Trophoblast cell (in vitro differentiated cells and primary cell): ENCODE data around the gene PRDM9.
"Not testable (repeated sequence)": the region's sequence is repeated elsewhere in the genome, so short reads cannot be mapped to it uniquely, and the experiment has no call there.

Experiments used
- DNase-seq, 2 donors: peaks; one replicate each; pipeline ENCODE4 v3.0.0-alpha.2; 2016
- H2AFZ ChIP-seq: 2 replicates; pipeline ENCODE4 v1.6.1; 2013; ENCODE audit warnings: low read length, moderate library complexity, mild to moderate bottlenecking; ENCODE audit not compliant: insufficient read depth, poor library complexity
- H2AK5ac ChIP-seq: 2 replicates; pipeline ENCODE4 v1.6.1; 2013; ENCODE audit warnings: mild to moderate bottlenecking, low read length
- H2BK120ac ChIP-seq: 2 replicates; pipeline ENCODE4 v1.6.1; 2013; ENCODE audit warnings: low read length, mild to moderate bottlenecking, moderate library complexity; ENCODE audit not compliant: insufficient read depth, poor library complexity
- H2BK12ac ChIP-seq: 2 replicates; pipeline ENCODE4 v1.6.1; 2013; ENCODE audit warnings: mild to moderate bottlenecking, low read length, moderate library complexity
- H2BK5ac ChIP-seq: 2 replicates; pipeline ENCODE4 v1.6.1; 2013; ENCODE audit warnings: low read length, low read depth, moderate library complexity, mild to moderate bottlenecking; ENCODE audit not compliant: poor library complexity
- H3K14ac ChIP-seq: 2 replicates; pipeline ENCODE4 v1.6.1; 2013; ENCODE audit warnings: mild to moderate bottlenecking, low read length
- H3K18ac ChIP-seq: 2 replicates; pipeline ENCODE4 v1.6.1; 2013; ENCODE audit warnings: mild to moderate bottlenecking, low read length
- H3K23ac ChIP-seq: 2 replicates; pipeline ENCODE4 v1.6.1; 2013; ENCODE audit warnings: low read length
- H3K27ac ChIP-seq: 2 replicates; pipeline ENCODE4 v1.5.1; 2013; ENCODE audit warnings: low read depth, mild to moderate bottlenecking, inconsistent platforms, low read length, moderate library complexity
- H3K27me3 ChIP-seq: 2 replicates; pipeline ENCODE4 v1.6.1; 2013; ENCODE audit warnings: inconsistent platforms, mild to moderate bottlenecking, low read length, moderate library complexity; ENCODE audit not compliant: insufficient read depth
- H3K36me3 ChIP-seq, 2 experiments: 1 replicate in 1 of 2; 2 replicates in 1 of 2; pipeline ENCODE4 v1.6.1; 2013; ENCODE audit warnings: low read length in 2 of 2, mild to moderate bottlenecking in 2 of 2, moderate library complexity in 1 of 2; ENCODE audit not compliant: insufficient read depth in 2 of 2, control insufficient read depth in 1 of 2
- H3K4ac ChIP-seq: 2 replicates; pipeline ENCODE4 v1.6.1; 2013; ENCODE audit warnings: low read depth, mild to moderate bottlenecking, low read length, moderate library complexity
- H3K4me1 ChIP-seq, 2 experiments: 1 replicate in 1 of 2; 2 replicates in 1 of 2; pipeline ENCODE4 v1.6.1; 2013; ENCODE audit warnings: low read length in 2 of 2, mild to moderate bottlenecking in 2 of 2, moderate library complexity in 1 of 2; ENCODE audit not compliant: insufficient read depth in 2 of 2, control insufficient read depth in 1 of 2
- H3K4me2 ChIP-seq: 2 replicates; pipeline ENCODE4 v1.6.1; 2013; ENCODE audit warnings: inconsistent platforms, mild to moderate bottlenecking, low read length, moderate library complexity
- H3K4me3 ChIP-seq: 2 replicates; pipeline ENCODE4 v1.5.1; 2013; ENCODE audit warnings: mild to moderate bottlenecking, low read depth, low read length, inconsistent platforms
- H3K79me1 ChIP-seq: one replicate; pipeline ENCODE4 v1.6.1; 2013; ENCODE audit warnings: low read length
- H3K79me2 ChIP-seq: 2 replicates; pipeline ENCODE4 v1.6.1; 2013; ENCODE audit warnings: low read length, mild to moderate bottlenecking; ENCODE audit not compliant: control insufficient read depth, insufficient read depth, poor library complexity
- H3K9ac ChIP-seq: 2 replicates; pipeline ENCODE4 v1.6.1; 2013; ENCODE audit warnings: mild to moderate bottlenecking, low read length
- H3K9me3 ChIP-seq: 2 replicates; pipeline ENCODE4 v1.6.1; 2013; ENCODE audit warnings: low read depth, mild to moderate bottlenecking, control low read depth, inconsistent platforms, low read length; ENCODE audit not compliant: insufficient read depth
- H4K12ac ChIP-seq: 2 replicates; pipeline ENCODE4 v1.6.1; 2013; ENCODE audit warnings: low read depth, mild to moderate bottlenecking, low read length, moderate library complexity
- H4K8ac ChIP-seq: 2 replicates; pipeline ENCODE4 v1.6.1; 2013; ENCODE audit warnings: low read depth, mild to moderate bottlenecking, low read length, moderate library complexity
- H4K91ac ChIP-seq: one replicate; pipeline ENCODE4 v1.6.1; 2013; ENCODE audit warnings: low read depth, mild to moderate bottlenecking, low read length, moderate library complexity
- WGBS: extraction: QIAGEN DNeasy Blood & Tissue Kit; methylation state at CpG from one replicate; pipeline ENCODE4 v1.1.7; 2013; ENCODE audit warnings: missing lambda C conversion rate; ENCODE audit not compliant: insufficient read length, insufficient coverage; ENCODE audit errors: extremely low coverage; 5-methylcytosine and 5-hydroxymethylcytosine counted together

Gene PRDM9

GRCh38 chr5:23523998-23524397 is 16.6 kb downstream of the PRDM9 start:
- no peak overlapping the region for H2AK5ac ChIP-seq
- no peak overlapping the region for H3K18ac ChIP-seq
- no peaks in the 10 kb centered on the region for H3K9me3 ChIP-seq
- H3K4me1 ChIP-seq, result no peaks in the 10 kb centered on the region
- no peak overlapping the region for H3K27ac ChIP-seq
- no peak overlapping the region for H3K14ac ChIP-seq
- no peaks in the 10 kb centered on the region for H3K27me3 ChIP-seq
- H3K79me2 ChIP-seq, result no peaks in the 10 kb centered on the region
- no peaks in the 10 kb centered on the region for H3K79me1 ChIP-seq
- H4K12ac ChIP-seq, result no peak overlapping the region
- H3K36me3 ChIP-seq, result no peaks in the 10 kb centered on the region
- no peak overlapping the region for H3K4ac ChIP-seq
- H2BK12ac ChIP-seq, result no peak overlapping the region
- no peak overlapping the region for H3K23ac ChIP-seq
- H4K91ac ChIP-seq, result no peak overlapping the region
- peak; percentile 46 to 81 for DNase-seq
- no peak overlapping the region for H4K8ac ChIP-seq
- no peak overlapping the region for H2BK5ac ChIP-seq
- H3K4me3 ChIP-seq, result no peak overlapping the region
- no CpG with 5 or more reads among the region's 2 CpGs for WGBS
- no peak overlapping the region for H2BK120ac ChIP-seq
- no peak overlapping the region for H3K4me2 ChIP-seq
- H3K9ac ChIP-seq, result no peak overlapping the region
- H2AFZ ChIP-seq, result no peak overlapping the region

GRCh38 chr5:23525751-23526150 is 18.3 kb downstream of the PRDM9 start:
- no peaks in the 10 kb centered on the region for H3K36me3 ChIP-seq
- no peaks in the 10 kb centered on the region for H3K27me3 ChIP-seq
- H4K91ac ChIP-seq, result no peak overlapping the region
- H3K27ac ChIP-seq, result no peak overlapping the region
- no peak overlapping the region for H2AFZ ChIP-seq
- H3K79me1 ChIP-seq, result no peaks in the 10 kb centered on the region
- H3K18ac ChIP-seq, result no peak overlapping the region
- H3K4me1 ChIP-seq, result no peaks in the 10 kb centered on the region
- no peak overlapping the region for H3K14ac ChIP-seq
- peak; percentile 60 to 92 for DNase-seq
- H2BK5ac ChIP-seq, result no peak overlapping the region
- H3K23ac ChIP-seq, result no peak overlapping the region
- H3K9me3 ChIP-seq, result no peaks in the 10 kb centered on the region
- H4K12ac ChIP-seq, result no peak overlapping the region
- H2AK5ac ChIP-seq, result no peak overlapping the region
- no peak overlapping the region for H3K4me3 ChIP-seq
- H3K9ac ChIP-seq, result no peak overlapping the region
- H3K4me2 ChIP-seq, result no peak overlapping the region
- no peaks in the 10 kb centered on the region for H3K79me2 ChIP-seq
- no peak overlapping the region for H3K4ac ChIP-seq
- H4K8ac ChIP-seq, result no peak overlapping the region
- H2BK120ac ChIP-seq, result no peak overlapping the region
- H2BK12ac ChIP-seq, result no peak overlapping the region

- not testable (repeated sequence) for H3K79me2 ChIP-seq, H3K9ac ChIP-seq, H3K9me3 ChIP-seq, H2AK5ac ChIP-seq, H2BK120ac ChIP-seq, H4K8ac ChIP-seq, H3K4me2 ChIP-seq, H3K4me3 ChIP-seq, H3K79me1 ChIP-seq, H3K4ac ChIP-seq, H3K14ac ChIP-seq, H4K12ac ChIP-seq, H3K18ac ChIP-seq, H3K27ac ChIP-seq, H3K4me1 ChIP-seq, H3K36me3 ChIP-seq, H2AFZ ChIP-seq, H4K91ac ChIP-seq, H2BK5ac ChIP-seq, H2BK12ac ChIP-seq, H3K27me3 ChIP-seq, H3K23ac ChIP-seq
- WGBS, result no CpG with 5 or more reads among the region's 5 CpGs
- peak; percentile 12 to 57 for DNase-seq
Observed at GRCh38 chr5:23526616-23527015, 19.2 kb downstream of the PRDM9 start.

- not testable (repeated sequence) for H4K12ac ChIP-seq, H2BK5ac ChIP-seq, H3K9ac ChIP-seq, H3K4me1 ChIP-seq, H2AFZ ChIP-seq, H3K79me1 ChIP-seq, H3K9me3 ChIP-seq, H3K79me2 ChIP-seq, H4K8ac ChIP-seq, H4K91ac ChIP-seq, H3K4me2 ChIP-seq, H3K18ac ChIP-seq, H3K4me3 ChIP-seq, H3K14ac ChIP-seq, H2AK5ac ChIP-seq, H3K36me3 ChIP-seq, H3K23ac ChIP-seq, H2BK120ac ChIP-seq, H3K27ac ChIP-seq, H2BK12ac ChIP-seq, H3K27me3 ChIP-seq, H3K4ac ChIP-seq
- WGBS, result no CpG with 5 or more reads among the region's 15 CpGs
- peak; percentile 5 to 80 for DNase-seq
Observed at GRCh38 chr5:23527216-23527920, 20.0 kb downstream of the PRDM9 start.
